Astrocyte of the spinal cord (primary cell): Measurements from ENCODE around the gene KLHL29.
A peak's percentile ranks its signal among the peaks of the same experiment; 100 is the strongest.

Experiments used
- DNase-seq: peaks from one replicate; pipeline ENCODE4 v3.0.0; 2011; ENCODE audit warnings: low read depth, low spot score
- H3K4me3 ChIP-seq: 2 replicates; pipeline ENCODE4 v1.5.1; 2011; ENCODE audit warnings: low read depth, mild to moderate bottlenecking, low read length, moderate library complexity
- CTCF ChIP-seq: IDR thresholded peaks from 2 replicates; pipeline ENCODE4 v1.5.1; 2012; ENCODE audit warnings: low read depth, mild to moderate bottlenecking, low read length, inconsistent platforms
- in situ Hi-C: cut with HindIII; loops from 2 replicates; pipeline ENCODE4 v1.10.0; 2017; ENCODE audit warnings: low sequenced_read_pairs

The KLHL29 gene

GRCh38 chr2:23422089-23423061 is 37.4 kb downstream of the KLHL29 start:
- in situ Hi-C loops: no loop called here
- no peak overlapping the region for H3K4me3 ChIP-seq
- no peak for TF ChIP-seq CTCF
- DNase-seq: no peak

GRCh38 chr2:23423062-23423872 is 38.3 kb downstream of the KLHL29 start:
- H3K4me3 ChIP-seq: no peak overlapping the region
- no peak for DNase-seq
- TF ChIP-seq CTCF: no peak
- in situ Hi-C loops: no loop called here

- no peak overlapping the region for H3K4me3 ChIP-seq
- DNase-seq: no peak
- no peak for TF ChIP-seq CTCF
- in situ Hi-C loops: no loop called here
These were observed 39.1 kb downstream of the KLHL29 start for GRCh38 chr2:23423873-23424680.

GRCh38 chr2:23425338-23425871 is 40.4 kb downstream of the KLHL29 start:
- no peak for DNase-seq
- in situ Hi-C loops: no loop called here

GRCh38 chr2:23425885-23426262 is 40.9 kb downstream of the KLHL29 start:
- no peak overlapping the region for H3K4me3 ChIP-seq
- in situ Hi-C loops: no loop called here
- TF ChIP-seq CTCF: no peak
- DNase-seq: peak; percentile 19

More at GRCh38 chr2:23425338-23425871, 40.4 kb downstream of the KLHL29 start:
- no peak for TF ChIP-seq CTCF
- no peak overlapping the region for H3K4me3 ChIP-seq
